Esophagus squamous epithelium (tissue), 5 donors: Measurements from ENCODE around the gene ATP8B1. TPM values are rescaled to one million over a fixed set of nuclear protein-coding genes. Genes with fewer than 3 reads are reported as not detected.

Experiments
- DNase-seq: peaks from one replicate; lab custom pipeline; 2025; lab: John Stamatoyannopoulos, UW
- H3K27ac ChIP-seq, 4 donors: fragments of 200-600 bp; sonication (generic); one replicate each; pipeline ENCODE4 v1.5.1; 2016 to 2019; ENCODE audit warnings: mild to moderate bottlenecking in 1 of 4
- H3K27me3 ChIP-seq, 4 donors: fragments of 200-600 bp; sonication (generic); 1 replicate in 3 of 4; 2 replicates in 1 of 4; pipeline versions ENCODE4 v1.5.1 to v1.6.0; 2017 to 2021; ENCODE audit warnings: antibody characterized with exemption in 1 of 4
- H3K36me3 ChIP-seq, 3 donors: fragments of 200-600 bp; sonication (generic); one replicate each; pipeline ENCODE4 v1.5.1; 2016 to 2019
- H3K4me1 ChIP-seq, 3 donors: fragments of 200-600 bp; sonication (generic); one replicate each; pipeline ENCODE4 v1.5.1; 2017 to 2019
- H3K4me3 ChIP-seq, 4 donors: fragments of 200-600 bp; sonication (generic); 1 replicate in 3 of 4; 2 replicates in 1 of 4; pipeline ENCODE4 v1.5.1; 2016 to 2019; ENCODE audit warnings: mild to moderate bottlenecking in 2 of 4, moderate library complexity in 1 of 4
- H3K9me3 ChIP-seq, 3 donors: fragments of 200-600 bp; sonication (generic); one replicate each; pipeline ENCODE4 v1.5.1; 2016 to 2019
- CTCF ChIP-seq, 6 experiments: fragments of 450-650 bp in 4 of 6; fragments of 200-600 bp in 2 of 6; sonication (generic) in 2 of 6; IDR thresholded peaks; one replicate each; pipeline ENCODE4 v1.5.1; 2016 to 2019; ENCODE audit warnings: antibody characterized with exemption in 6 of 6, mild to moderate bottlenecking in 4 of 6, moderate library complexity in 4 of 6
- POLR2A ChIP-seq, 4 donors: fragments of 450-650 bp; IDR thresholded peaks; one replicate each; pipeline ENCODE4 v1.6.1; 2017; ENCODE audit warnings: antibody characterized with exemption in 4 of 4, mild to moderate bottlenecking in 4 of 4, moderate library complexity in 3 of 4
- WGBS, 2 donors: methylation state at CpG; one replicate each; pipeline ENCODE4 v1.1.5; 2018; 5-methylcytosine and 5-hydroxymethylcytosine counted together
- intact Hi-C: fragments of 100-400 bp; cut with DNase I; formaldehyde crosslinking; loops from one replicate; pipeline ENCODE4 v1.15.0; 2022
- total RNA-seq, 4 donors: library from RNA; depleted of rRNA; stranded (reverse); fragments of >200 nt; gene quantifications; one replicate each; pipeline ENCODE4 v1.1.0, GENCODE V29; 2016
- donor health status: DM: yes; HTN: yes; CAD: no.

Gene ATP8B1
- total RNA-seq, 4 donors from 2014 or later, result 20.2 to 39.1 (median 35.6) TPM

- no peak for DNase-seq
- H3K36me3 ChIP-seq, result peaks cover 0 to 40% (median 0%) of the 10 kb centered on the region in 3 donors
- WGBS, 2 donors, result 81 to 85% methylated on average over 13 of the region's 13 CpGs
- H3K4me1 ChIP-seq, result no peaks in the 10 kb centered on the region
- no peak for TF ChIP-seq POLR2A (IDR thresholded peaks at IDR 0.05)
- TF ChIP-seq CTCF (IDR thresholded peaks at IDR 0.05), result no peak
- no peaks in the 10 kb centered on the region for H3K9me3 ChIP-seq
- no peak overlapping the region for H3K27ac ChIP-seq
- H3K4me3 ChIP-seq, result no peak overlapping the region
- no peaks in the 10 kb centered on the region for H3K27me3 ChIP-seq
- intact Hi-C loops, result no loop called here
Measured at GRCh38 chr18:57759650-57760049, 43.5 kb downstream of the ATP8B1 start.

- no peaks in the 10 kb centered on the region for H3K27me3 ChIP-seq
- peaks cover 0 to 39% (median 0%) of the 10 kb centered on the region in 3 donors for H3K36me3 ChIP-seq
- H3K4me1 ChIP-seq, result no peaks in the 10 kb centered on the region
- intact Hi-C loops, result no loop called here
- 80 to 90% methylated on average over 7 of the region's 7 CpGs for WGBS, 2 donors
- TF ChIP-seq POLR2A (IDR thresholded peaks at IDR 0.05) (no peak), CTCF (IDR thresholded peaks at IDR 0.05) (no peak)
- H3K27ac ChIP-seq, result no peak overlapping the region
- DNase-seq, result no peak
- no peaks in the 10 kb centered on the region for H3K9me3 ChIP-seq
- no peak overlapping the region for H3K4me3 ChIP-seq
Measured at GRCh38 chr18:57755473-57756067, 47.5 kb downstream of the ATP8B1 start.

GRCh38 chr18:57754577-57755338, 48.4 kb downstream of the ATP8B1 start:
- intact Hi-C loops, result no loop called here
- Histone ChIP-seq H3K27ac (no peak overlapping the region), H3K27me3 (no peaks in the 10 kb centered on the region), H3K4me1 (peaks cover 2 to 6% (median 6%) of the 10 kb centered on the region in 3 donors), H3K9me3 (no peaks in the 10 kb centered on the region), H3K36me3 (peaks cover 0 to 31% (median 0%) of the 10 kb centered on the region in 3 donors), H3K4me3 (no peak overlapping the region)
- DNase-seq, result no peak
- TF ChIP-seq CTCF (IDR thresholded peaks at IDR 0.05), result no peak
- TF ChIP-seq POLR2A (IDR thresholded peaks at IDR 0.05), result no peak
- WGBS, 2 donors, result 82 to 86% methylated on average over 5 of the region's 5 CpGs

- Histone ChIP-seq H3K9me3 (no peaks in the 10 kb centered on the region), H3K4me3 (no peak overlapping the region), H3K4me1 (peaks cover 16 to 23% (median 23%) of the 10 kb centered on the region in 3 donors), H3K36me3 (peaks cover 0 to 24% (median 0%) of the 10 kb centered on the region in 3 donors), H3K27me3 (no peaks in the 10 kb centered on the region), H3K27ac (no peak overlapping the region)
- WGBS, 2 donors, result 0 to 58% methylated on average over 1 of the region's 1 CpG
- TF ChIP-seq POLR2A (IDR thresholded peaks at IDR 0.05), result no peak
- TF ChIP-seq CTCF (IDR thresholded peaks at IDR 0.05), result no peak
- no peak for DNase-seq
- intact Hi-C loops, result no loop called here
Measured at GRCh38 chr18:57753063-57753462, 50.1 kb downstream of the ATP8B1 start.

GRCh38 chr18:57749604-57749970, 53.5 kb downstream of the ATP8B1 start:
- peak overlapping the region in 3 of 4 donors; percentile 5 to 20 (median 11) for H3K27ac ChIP-seq
- no peaks in the 10 kb centered on the region for H3K9me3 ChIP-seq
- intact Hi-C loops, result no loop called here
- 62 to 65% methylated on average over 2 of the region's 2 CpGs for WGBS, 2 donors
- TF ChIP-seq CTCF (IDR thresholded peaks at IDR 0.05), result no peak
- no peak for TF ChIP-seq POLR2A (IDR thresholded peaks at IDR 0.05)
- peaks cover 28 to 57% (median 41%) of the 10 kb centered on the region in 3 donors for H3K4me1 ChIP-seq
- no peaks in the 10 kb centered on the region for H3K27me3 ChIP-seq
- no peak overlapping the region for H3K4me3 ChIP-seq
- no peak for DNase-seq
- peaks cover 0 to 6% (median 0%) of the 10 kb centered on the region in 3 donors for H3K36me3 ChIP-seq
